Parathyroid adenoma (tissue), 2 donors: ENCODE results near the gene TRAF3.

ENCODE experiments used
- H2AFZ ChIP-seq: fragments of 300-600 bp; sonication (generic); one replicate; pipeline ENCODE4 v1.7.0; 2017; ENCODE audit warnings: antibody characterized with exemption, mild to moderate bottlenecking
- H3K27ac ChIP-seq: fragments of 300-600 bp; sonication (generic); one replicate; pipeline ENCODE4 v1.7.0; 2017
- H3K27me3 ChIP-seq: fragments of 300-600 bp; sonication (generic); one replicate; pipeline ENCODE4 v1.7.0; 2017; ENCODE audit warnings: low read length; ENCODE audit not compliant: control insufficient read depth, insufficient read depth
- H3K36me3 ChIP-seq: fragments of 300-600 bp; sonication (generic); one replicate; pipeline ENCODE4 v1.7.0; 2017; ENCODE audit warnings: low read length; ENCODE audit not compliant: control insufficient read depth, insufficient read depth
- H3K4me1 ChIP-seq: fragments of 300-600 bp; sonication (generic); one replicate; pipeline ENCODE4 v1.7.0; 2017; ENCODE audit warnings: control low read depth
- H3K4me2 ChIP-seq: fragments of 300-600 bp; sonication (generic); one replicate; pipeline ENCODE4 v1.7.0; 2017; ENCODE audit warnings: low read length
- H3K4me3 ChIP-seq: fragments of 300-600 bp; sonication (generic); one replicate; pipeline ENCODE4 v1.7.0; 2017; ENCODE audit warnings: low read depth, low read length
- H3K79me2 ChIP-seq: fragments of 300-600 bp; sonication (generic); one replicate; pipeline ENCODE4 v1.7.0; 2017; ENCODE audit warnings: control low read depth
- H3K9ac ChIP-seq: fragments of 300-600 bp; sonication (generic); one replicate; pipeline ENCODE4 v1.7.0; 2017; ENCODE audit warnings: mild to moderate bottlenecking
- H3K9me3 ChIP-seq: fragments of 300-600 bp; sonication (generic); one replicate; pipeline ENCODE4 v1.7.0; 2017; ENCODE audit warnings: low read length; ENCODE audit not compliant: control insufficient read depth
- CTCF ChIP-seq: fragments of 300-600 bp; sonication (generic); IDR thresholded peaks from one replicate; pipeline ENCODE4 v1.7.0; 2017; ENCODE audit warnings: antibody characterized with exemption, mild to moderate bottlenecking
- donor health status: primary hyperparathyroidism.

TRAF3 gene

GRCh38 chr14:102826751-102827675, 49.8 kb downstream of the TRAF3 start:
- Histone ChIP-seq H3K4me3 (no peak overlapping the region), H3K27ac (no peak overlapping the region), H3K9ac (no peak overlapping the region), H3K4me2 (no peak overlapping the region), H3K4me1 (no peaks in the 10 kb centered on the region), H3K36me3 (no peaks in the 10 kb centered on the region), H3K9me3 (no peaks in the 10 kb centered on the region), H3K27me3 (no peaks in the 10 kb centered on the region), H3K79me2 (peaks cover 34% of the 10 kb centered on the region), H2AFZ (no peak overlapping the region)
- no peak for TF ChIP-seq CTCF

GRCh38 chr14:102827716-102828115, 50.5 kb downstream of the TRAF3 start:
- Histone ChIP-seq H3K9me3 (no peaks in the 10 kb centered on the region), H3K27me3 (no peaks in the 10 kb centered on the region), H3K4me3 (no peak overlapping the region), H3K36me3 (no peaks in the 10 kb centered on the region), H3K79me2 (peaks cover 28% of the 10 kb centered on the region), H3K9ac (no peak overlapping the region), H3K4me1 (no peaks in the 10 kb centered on the region), H2AFZ (no peak overlapping the region), H3K27ac (no peak overlapping the region), H3K4me2 (no peak overlapping the region)
- no peak for TF ChIP-seq CTCF

GRCh38 chr14:102828151-102828550, 50.9 kb downstream of the TRAF3 start:
- Histone ChIP-seq H3K9me3 (no peaks in the 10 kb centered on the region), H3K36me3 (no peaks in the 10 kb centered on the region), H3K4me2 (no peak overlapping the region), H3K27me3 (no peaks in the 10 kb centered on the region), H2AFZ (no peak overlapping the region), H3K9ac (no peak overlapping the region), H3K4me3 (no peak overlapping the region), H3K79me2 (peaks cover 26% of the 10 kb centered on the region), H3K4me1 (no peaks in the 10 kb centered on the region), H3K27ac (no peak overlapping the region)
- TF ChIP-seq CTCF, result no peak

GRCh38 chr14:102829016-102829548, 51.8 kb downstream of the TRAF3 start:
- H3K9ac ChIP-seq, result no peak overlapping the region
- no peak overlapping the region for H3K4me2 ChIP-seq
- H3K27me3 ChIP-seq, result no peaks in the 10 kb centered on the region
- H3K4me3 ChIP-seq, result no peak overlapping the region
- peaks cover 26% of the 10 kb centered on the region for H3K79me2 ChIP-seq
- H3K4me1 ChIP-seq, result no peaks in the 10 kb centered on the region
- no peaks in the 10 kb centered on the region for H3K9me3 ChIP-seq
- no peak for TF ChIP-seq CTCF
- H3K27ac ChIP-seq, result no peak overlapping the region
- H3K36me3 ChIP-seq, result no peaks in the 10 kb centered on the region
- H2AFZ ChIP-seq, result no peak overlapping the region
